ENCODE results near the gene SUGCT.

The SUGCT gene

GRCh38 chr7:40800771-40801170 lies 666.0 kb downstream of the SUGCT start:
- DNase-seq = no peak

- no peak for DNase-seq
Measured at GRCh38 chr7:40802497-40802896, 667.7 kb downstream of the SUGCT start.

- no peak for DNase-seq
Measured at GRCh38 chr7:40804477-40805215, 669.8 kb downstream of the SUGCT start.

- no peak for DNase-seq
Measured at GRCh38 chr7:40805361-40805760, 670.6 kb downstream of the SUGCT start.

- DNase-seq = no peak
Measured at GRCh38 chr7:40808378-40808942, 673.7 kb downstream of the SUGCT start.

- DNase-seq = no peak
Measured at GRCh38 chr7:40810274-40810673, 675.5 kb downstream of the SUGCT start.

- DNase-seq = no peak
Measured at GRCh38 chr7:40811666-40812065, 676.9 kb downstream of the SUGCT start.

GRCh38 chr7:40815022-40815421 lies 680.2 kb downstream of the SUGCT start:
- no peak for DNase-seq

- DNase-seq = no peak
Measured at GRCh38 chr7:40815512-40815911, 680.7 kb downstream of the SUGCT start.

GRCh38 chr7:40822861-40823260 lies 688.1 kb downstream of the SUGCT start:
- no peak for DNase-seq

- no peak for DNase-seq
Measured at GRCh38 chr7:40824461-40824860, 689.7 kb downstream of the SUGCT start.

GRCh38 chr7:40826411-40827221 lies 691.8 kb downstream of the SUGCT start:
- DNase-seq = no peak

- DNase-seq = no peak
Measured at GRCh38 chr7:40827222-40828085, 692.6 kb downstream of the SUGCT start.

GRCh38 chr7:40828686-40829600 lies 694.1 kb downstream of the SUGCT start:
- DNase-seq = no peak

- no peak for DNase-seq
Measured at GRCh38 chr7:40833191-40833887, 698.5 kb downstream of the SUGCT start.

GRCh38 chr7:40833888-40834234 lies 699.1 kb downstream of the SUGCT start:
- DNase-seq = no peak

- DNase-seq = no peak
Measured at GRCh38 chr7:40836218-40836617, 701.4 kb downstream of the SUGCT start.

- DNase-seq = no peak
Measured at GRCh38 chr7:40839881-40840280, 705.1 kb downstream of the SUGCT start.

GRCh38 chr7:40840990-40841389 lies 706.2 kb downstream of the SUGCT start:
- no peak for DNase-seq

- no peak for DNase-seq
Measured at GRCh38 chr7:40842641-40843040, 707.8 kb downstream of the SUGCT start.

GRCh38 chr7:40843338-40843985 lies 708.7 kb downstream of the SUGCT start:
- no peak for DNase-seq
